Measurements from ENCODE around the gene TFRC. TPM values are rescaled to one million over a fixed set of nuclear protein-coding genes. Genes with fewer than 3 reads are reported as not detected.
"Not testable (repeated sequence)": the region's sequence is repeated elsewhere in the genome, so short reads cannot be mapped to it uniquely, and the experiment has no call there.

Gene TFRC
- total RNA-seq, 1 experiment from 2014 or later: 261 TPM

DNA sequence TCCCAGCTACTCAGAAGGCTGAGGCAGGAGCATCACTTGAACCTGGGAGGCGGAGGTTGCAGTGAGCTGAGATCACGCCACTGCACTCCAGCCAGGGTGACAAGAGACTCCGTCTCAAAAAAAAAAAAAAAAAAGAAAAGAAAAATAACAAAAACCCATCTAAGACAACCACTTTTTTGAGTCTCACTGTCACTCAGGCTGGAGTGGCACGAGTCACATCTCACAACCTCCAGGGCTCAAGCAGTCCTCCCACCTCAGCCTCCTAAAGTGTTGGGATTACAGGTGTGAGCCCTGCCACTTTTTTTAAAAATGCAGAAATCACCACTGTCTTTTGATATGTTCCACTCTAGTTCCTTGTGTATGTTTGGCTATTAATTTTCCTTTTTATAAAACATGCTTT is 13.1 kb downstream of the TFRC start:
- Histone ChIP-seq H3K79me2 (ENCODE audit: insufficient read depth, low read length) (peaks cover 81% of the 10 kb centered on the region), H4K20me1 (ENCODE audit: insufficient read depth) (peaks cover 30% of the 10 kb centered on the region; the same call in 1 of the 2 replicates), H3K36me3 (ENCODE audit: control insufficient read depth in 1 of 2, insufficient read depth in 2 of 2, low read length in 2 of 2) (peaks cover 77 to 81% of the 10 kb centered on the region in 2 experiments)
- H3K4me2 ChIP-seq (ENCODE audit: low read length); H3K27me3 ChIP-seq (ENCODE audit: insufficient read depth, low read length); H3K27ac ChIP-seq (ENCODE audit: low read depth, low read length); H3K9me2 ChIP-seq (ENCODE audit: insufficient read depth); ATAC-seq; BruUV-seq (replicated peaks); RAD21 ChIA-PET (ENCODE audit: low non-redundant PET in 1 of 2, low total read pairs in 2 of 2, uncharacterized antibody in 2 of 2, unreplicated experiment in 2 of 2); H3K4me3 ChIP-seq (replicated peaks in 1 of 2; ENCODE audit: low read depth in 1 of 2, low read length in 2 of 2); H3K4me1 ChIP-seq (ENCODE audit: control insufficient read depth in 1 of 2, insufficient read depth in 2 of 2, low read length in 2 of 2); H2AFZ ChIP-seq (ENCODE audit: low read depth, low read length, poor library complexity, severe bottlenecking); H3K9ac ChIP-seq (ENCODE audit: low read length); DNase-seq (ENCODE audit: low read depth, low spot score); POLR2A ChIA-PET; CTCF ChIA-PET; intact Hi-C loops (cut with micrococcal nuclease); H3K9me3 ChIP-seq (ENCODE audit: control insufficient read depth in 1 of 2, insufficient read depth in 1 of 2, low read depth in 1 of 2, low read length in 2 of 2): not testable (repeated sequence)

DNA sequence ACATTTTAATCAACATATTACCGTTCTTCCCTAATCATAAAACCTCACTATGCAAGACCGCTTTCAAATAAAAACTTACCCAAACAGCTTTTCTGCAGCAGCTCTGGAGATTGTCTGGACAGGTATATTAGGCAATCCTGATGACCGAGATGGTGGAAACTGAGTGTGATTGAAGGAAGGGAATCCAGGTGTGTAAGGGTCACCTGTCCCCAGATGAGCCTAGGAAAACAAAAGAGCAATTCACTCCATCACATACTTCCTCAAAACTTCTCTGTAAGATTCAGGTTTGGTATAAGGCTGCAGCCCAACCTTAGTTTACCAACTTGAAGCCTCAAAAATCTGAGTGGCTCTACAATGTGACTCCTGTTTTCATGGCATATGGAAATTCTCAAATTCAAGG is 14.5 kb downstream of the TFRC start:
- POLR2A ChIA-PET: no interaction called here
- intact Hi-C loops (cut with micrococcal nuclease): no loop called here
- RAD21 ChIA-PET (ENCODE audit: low non-redundant PET in 1 of 2, low total read pairs in 2 of 2, uncharacterized antibody in 2 of 2, unreplicated experiment in 2 of 2): no interaction called here
- Histone ChIP-seq H3K27ac (ENCODE audit: low read depth, low read length) (no peak overlapping the region), H3K4me3 (replicated peaks in 1 of 2; ENCODE audit: low read depth in 1 of 2, low read length in 2 of 2) (no peak overlapping the region), H3K79me2 (ENCODE audit: insufficient read depth, low read length) (peaks cover 78% of the 10 kb centered on the region), H3K36me3 (ENCODE audit: control insufficient read depth in 1 of 2, insufficient read depth in 2 of 2, low read length in 2 of 2) (peaks cover 83 to 87% of the 10 kb centered on the region in 2 experiments), H3K9me3 (ENCODE audit: control insufficient read depth in 1 of 2, insufficient read depth in 1 of 2, low read depth in 1 of 2, low read length in 2 of 2) (no peaks in the 10 kb centered on the region), H3K27me3 (ENCODE audit: insufficient read depth, low read length) (no peaks in the 10 kb centered on the region), H3K4me1 (ENCODE audit: control insufficient read depth in 1 of 2, insufficient read depth in 2 of 2, low read length in 2 of 2) (no peaks in the 10 kb centered on the region), H3K4me2 (ENCODE audit: low read length) (no peak overlapping the region), H4K20me1 (ENCODE audit: insufficient read depth) (peaks cover 24% of the 10 kb centered on the region; the same call in 1 of the 2 replicates), H3K9ac (ENCODE audit: low read length) (no peak overlapping the region), H2AFZ (ENCODE audit: low read depth, low read length, poor library complexity, severe bottlenecking) (no peak overlapping the region), H3K9me2 (ENCODE audit: insufficient read depth) (no peaks in the 10 kb centered on the region)
- BruUV-seq (replicated peaks): no TSS peak
- CTCF ChIA-PET: no interaction called here
- ATAC-seq (no peak), DNase-seq (ENCODE audit: low read depth, low spot score) (no peak)
- no peak for TF ChIP-seq SP1 (IDR thresholded peaks at IDR 0.05; ENCODE audit: low read depth)
- no peak for TF ChIP-seq JUND (IDR thresholded peaks at IDR 0.05)
- TF ChIP-seq, protein P1, sequence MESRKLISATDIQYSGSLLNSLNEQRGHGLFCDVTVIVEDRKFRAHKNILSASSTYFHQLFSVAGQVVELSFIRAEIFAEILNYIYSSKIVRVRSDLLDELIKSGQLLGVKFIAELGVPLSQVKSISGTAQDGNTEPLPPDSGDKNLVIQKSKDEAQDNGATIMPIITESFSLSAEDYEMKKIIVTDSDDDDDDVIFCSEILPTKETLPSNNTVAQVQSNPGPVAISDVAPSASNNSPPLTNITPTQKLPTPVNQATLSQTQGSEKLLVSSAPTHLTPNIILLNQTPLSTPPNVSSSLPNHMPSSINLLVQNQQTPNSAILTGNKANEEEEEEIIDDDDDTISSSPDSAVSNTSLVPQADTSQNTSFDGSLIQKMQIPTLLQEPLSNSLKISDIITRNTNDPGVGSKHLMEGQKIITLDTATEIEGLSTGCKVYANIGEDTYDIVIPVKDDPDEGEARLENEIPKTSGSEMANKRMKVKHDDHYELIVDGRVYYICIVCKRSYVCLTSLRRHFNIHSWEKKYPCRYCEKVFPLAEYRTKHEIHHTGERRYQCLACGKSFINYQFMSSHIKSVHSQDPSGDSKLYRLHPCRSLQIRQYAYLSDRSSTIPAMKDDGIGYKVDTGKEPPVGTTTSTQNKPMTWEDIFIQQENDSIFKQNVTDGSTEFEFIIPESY (IDR thresholded peaks at IDR 0.05; ENCODE audit: extremely low read depth, insufficient replicate concordance, low read length): no peak
- no peak for TF ChIP-seq YY1 (IDR thresholded peaks at IDR 0.05; ENCODE audit: extremely low read depth, insufficient replicate concordance, low read depth, low read length)
- no peak for TF ChIP-seq SIN3A (IDR thresholded peaks at IDR 0.05; ENCODE audit: low read depth)
- no peak for TF ChIP-seq ZNF274 (IDR thresholded peaks at IDR 0.05; ENCODE audit: low read depth, low read length)
- TF ChIP-seq EZH2phosphoT487 (IDR thresholded peaks at IDR 0.05; ENCODE audit: borderline replicate concordance): no peak
- no peak for TF ChIP-seq EGR1 (IDR thresholded peaks at IDR 0.05; ENCODE audit: low read depth)
- TF ChIP-seq SRF (IDR thresholded peaks at IDR 0.05; ENCODE audit: low read depth): no peak
- TF ChIP-seq RAD21 (IDR thresholded peaks at IDR 0.05; ENCODE audit: low read depth): no peak
- no peak for TF ChIP-seq FOSL1 (IDR thresholded peaks at IDR 0.05; ENCODE audit: low read depth)
- no peak for TF ChIP-seq TCF7L2 (IDR thresholded peaks at IDR 0.05; ENCODE audit: borderline replicate concordance, extremely low read depth, insufficient read depth, insufficient read length)
- TF ChIP-seq, protein P2, sequence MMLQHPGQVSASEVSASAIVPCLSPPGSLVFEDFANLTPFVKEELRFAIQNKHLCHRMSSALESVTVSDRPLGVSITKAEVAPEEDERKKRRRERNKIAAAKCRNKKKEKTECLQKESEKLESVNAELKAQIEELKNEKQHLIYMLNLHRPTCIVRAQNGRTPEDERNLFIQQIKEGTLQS (IDR thresholded peaks at IDR 0.05): no peak
- TF ChIP-seq, protein P3, sequence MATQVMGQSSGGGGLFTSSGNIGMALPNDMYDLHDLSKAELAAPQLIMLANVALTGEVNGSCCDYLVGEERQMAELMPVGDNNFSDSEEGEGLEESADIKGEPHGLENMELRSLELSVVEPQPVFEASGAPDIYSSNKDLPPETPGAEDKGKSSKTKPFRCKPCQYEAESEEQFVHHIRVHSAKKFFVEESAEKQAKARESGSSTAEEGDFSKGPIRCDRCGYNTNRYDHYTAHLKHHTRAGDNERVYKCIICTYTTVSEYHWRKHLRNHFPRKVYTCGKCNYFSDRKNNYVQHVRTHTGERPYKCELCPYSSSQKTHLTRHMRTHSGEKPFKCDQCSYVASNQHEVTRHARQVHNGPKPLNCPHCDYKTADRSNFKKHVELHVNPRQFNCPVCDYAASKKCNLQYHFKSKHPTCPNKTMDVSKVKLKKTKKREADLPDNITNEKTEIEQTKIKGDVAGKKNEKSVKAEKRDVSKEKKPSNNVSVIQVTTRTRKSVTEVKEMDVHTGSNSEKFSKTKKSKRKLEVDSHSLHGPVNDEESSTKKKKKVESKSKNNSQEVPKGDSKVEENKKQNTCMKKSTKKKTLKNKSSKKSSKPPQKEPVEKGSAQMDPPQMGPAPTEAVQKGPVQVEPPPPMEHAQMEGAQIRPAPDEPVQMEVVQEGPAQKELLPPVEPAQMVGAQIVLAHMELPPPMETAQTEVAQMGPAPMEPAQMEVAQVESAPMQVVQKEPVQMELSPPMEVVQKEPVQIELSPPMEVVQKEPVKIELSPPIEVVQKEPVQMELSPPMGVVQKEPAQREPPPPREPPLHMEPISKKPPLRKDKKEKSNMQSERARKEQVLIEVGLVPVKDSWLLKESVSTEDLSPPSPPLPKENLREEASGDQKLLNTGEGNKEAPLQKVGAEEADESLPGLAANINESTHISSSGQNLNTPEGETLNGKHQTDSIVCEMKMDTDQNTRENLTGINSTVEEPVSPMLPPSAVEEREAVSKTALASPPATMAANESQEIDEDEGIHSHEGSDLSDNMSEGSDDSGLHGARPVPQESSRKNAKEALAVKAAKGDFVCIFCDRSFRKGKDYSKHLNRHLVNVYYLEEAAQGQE (IDR thresholded peaks at IDR 0.05; ENCODE audit: low read depth): no peak
- TF ChIP-seq, protein P4, sequence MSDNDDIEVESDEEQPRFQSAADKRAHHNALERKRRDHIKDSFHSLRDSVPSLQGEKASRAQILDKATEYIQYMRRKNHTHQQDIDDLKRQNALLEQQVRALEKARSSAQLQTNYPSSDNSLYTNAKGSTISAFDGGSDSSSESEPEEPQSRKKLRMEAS (IDR thresholded peaks at IDR 0.05): no peak
- no peak for TF ChIP-seq POLR2A (IDR thresholded peaks at IDR 0.05; ENCODE audit: borderline replicate concordance, extremely low read depth, insufficient read depth, insufficient read length)
- no peak for TF ChIP-seq POLR2AphosphoS5 (IDR thresholded peaks at IDR 0.05; ENCODE audit: low read depth, low read length)
